ENCODE measurements around the gene DLL1.

DNA sequence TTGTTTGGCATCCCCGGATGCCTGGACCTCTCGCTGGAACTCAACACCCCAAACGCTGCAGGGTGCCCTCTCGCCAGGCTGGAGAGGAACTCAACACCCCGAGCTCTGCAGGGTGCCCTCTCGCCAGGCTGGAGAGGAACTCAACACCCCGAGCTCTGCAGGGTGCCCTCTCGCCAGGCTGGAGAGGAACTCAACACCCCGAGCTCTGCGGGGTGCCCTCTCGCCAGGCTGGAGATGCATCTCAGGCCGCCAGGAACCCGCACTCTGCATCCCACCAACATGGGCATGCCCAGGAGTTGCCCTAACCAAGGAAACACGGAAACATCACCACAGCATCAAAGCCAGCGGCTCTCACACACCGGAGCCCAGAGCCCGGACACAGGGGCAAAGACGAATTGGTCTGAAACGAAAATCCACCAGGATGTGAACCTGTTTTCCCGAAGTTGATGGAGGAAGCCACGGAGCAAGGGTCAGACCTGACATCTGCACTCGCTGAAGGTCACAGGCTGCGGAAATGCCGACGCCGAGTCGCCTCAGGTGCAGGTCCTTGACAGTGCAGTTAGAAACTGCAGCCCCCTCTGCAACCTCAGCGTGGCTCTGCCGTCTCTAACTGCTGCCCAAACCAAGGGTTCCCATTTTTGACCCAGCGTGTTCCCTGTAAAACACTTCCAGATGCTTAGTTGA is 37.5 kb downstream of the DLL1 start:
- TF ChIP-seq POLR2AphosphoS5 (IDR thresholded peaks at IDR 0.05; ENCODE audit: low read depth, low read length) (no peak), POLR2A (IDR thresholded peaks at IDR 0.05; ENCODE audit: low read depth, low read length) (no peak)
